ENCODE results near the gene GPR61. TPM values are rescaled to one million over a fixed set of nuclear protein-coding genes. Genes with fewer than 3 reads are reported as not detected.

Gene GPR61
- total RNA-seq, 3 donors from 2014 or later, result 0.25 TPM; not detected in 2

- intact Hi-C loops (cut with DNase I, micrococcal nuclease), result no loop called here
- peak; percentile 49 for ATAC-seq
- no peaks in the 10 kb centered on the region for H3K36me3 ChIP-seq (ENCODE audit: low read depth)
- TF ChIP-seq CTCF (IDR thresholded peaks at IDR 0.05), result no peak
- peaks cover 25% of the 10 kb centered on the region for H3K4me1 ChIP-seq (ENCODE audit: low read depth)
- no peaks in the 10 kb centered on the region for H3K9me3 ChIP-seq
- H3K4me3 ChIP-seq, result no peak overlapping the region
- no peak for DNase-seq
Measured at GRCh38 chr1:109570414-109570813, 30.7 kb downstream of the GPR61 start.

GRCh38 chr1:109573785-109574184 lies 34.1 kb downstream of the GPR61 start:
- no peaks in the 10 kb centered on the region for H3K36me3 ChIP-seq (ENCODE audit: low read depth)
- no peak for TF ChIP-seq CTCF (IDR thresholded peaks at IDR 0.05)
- peaks cover 3% of the 10 kb centered on the region for H3K4me1 ChIP-seq (ENCODE audit: low read depth)
- intact Hi-C loops (cut with DNase I, micrococcal nuclease), result no loop called here
- no peak for DNase-seq
- H3K4me3 ChIP-seq, result no peak overlapping the region
- ATAC-seq, result peak; percentile 54
- no peaks in the 10 kb centered on the region for H3K9me3 ChIP-seq

DNA sequence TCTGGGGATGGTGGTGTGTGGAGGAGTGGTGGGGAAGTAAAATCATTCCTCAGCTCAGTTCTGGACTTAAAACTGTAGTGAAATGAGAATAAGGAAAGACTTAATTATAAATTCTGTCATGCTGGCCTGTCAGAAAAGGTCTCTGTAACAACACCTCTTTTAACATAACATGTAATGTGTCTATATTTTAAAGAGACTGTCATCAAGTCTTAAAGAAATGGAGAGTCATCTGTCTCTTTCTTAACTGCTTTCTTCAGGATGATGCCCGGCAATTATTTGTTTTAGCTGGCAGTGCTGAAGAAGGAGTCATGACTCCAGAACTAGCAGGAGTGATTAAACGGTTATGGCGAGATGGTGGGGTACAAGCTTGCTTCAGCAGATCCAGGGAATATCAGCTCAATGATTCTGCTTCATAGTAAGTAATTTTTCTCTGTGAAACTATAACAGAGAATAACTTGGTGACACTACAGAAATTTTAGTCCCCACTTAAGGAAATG lies 39.3 kb downstream of the GPR61 start:
- no peak overlapping the region for H3K4me3 ChIP-seq
- H3K9me3 ChIP-seq, result no peaks in the 10 kb centered on the region
- ATAC-seq (no peak), DNase-seq (no peak)
- H3K4me1 ChIP-seq (ENCODE audit: low read depth), result no peaks in the 10 kb centered on the region
- no peak for TF ChIP-seq CTCF (IDR thresholded peaks at IDR 0.05)
- intact Hi-C loops (cut with DNase I, micrococcal nuclease), result no loop called here
- H3K36me3 ChIP-seq (ENCODE audit: low read depth), result peaks cover 6% of the 10 kb centered on the region

GRCh38 chr1:109579491-109579890 lies 39.8 kb downstream of the GPR61 start:
- peaks cover 6% of the 10 kb centered on the region for H3K36me3 ChIP-seq (ENCODE audit: low read depth)
- no peak for DNase-seq
- ATAC-seq, result no peak

DNA sequence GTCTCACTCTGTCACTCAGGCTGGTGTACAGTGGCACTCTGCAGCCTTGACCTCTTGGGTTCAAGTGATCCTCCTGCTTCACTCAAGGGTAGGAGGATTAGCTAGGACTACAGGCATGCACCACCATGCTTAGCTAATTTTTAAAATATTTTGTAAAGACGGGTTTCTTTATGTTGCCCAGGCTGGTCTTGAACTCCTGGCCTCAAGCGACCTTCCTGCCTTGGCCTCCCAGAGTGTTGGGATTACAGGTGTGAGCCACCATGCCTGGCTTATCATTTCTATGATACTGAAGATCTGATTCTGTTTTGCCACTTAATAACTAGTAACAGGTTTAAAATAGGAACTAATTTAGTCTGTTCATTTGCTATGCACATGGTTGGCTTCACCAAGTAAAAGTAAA lies 42.3 kb downstream of the GPR61 start:
- no peak for DNase-seq
- ATAC-seq, result no peak
- Histone ChIP-seq H3K4me3 (no peak overlapping the region), H3K36me3 (ENCODE audit: low read depth) (peaks cover 12% of the 10 kb centered on the region), H3K9me3 (no peaks in the 10 kb centered on the region), H3K4me1 (ENCODE audit: low read depth) (no peaks in the 10 kb centered on the region)
- intact Hi-C loops (cut with DNase I, micrococcal nuclease), result no loop called here
- no peak for TF ChIP-seq CTCF (IDR thresholded peaks at IDR 0.05)

More at GRCh38 chr1:109579491-109579890, 39.8 kb downstream of the GPR61 start:
- TF ChIP-seq CTCF (IDR thresholded peaks at IDR 0.05), result no peak
- no peak overlapping the region for H3K4me3 ChIP-seq
- intact Hi-C loops (cut with DNase I, micrococcal nuclease), result no loop called here
- H3K9me3 ChIP-seq, result no peaks in the 10 kb centered on the region
- H3K4me1 ChIP-seq (ENCODE audit: low read depth), result no peaks in the 10 kb centered on the region

GRCh38 chr1:109584766-109585165 lies 45.1 kb downstream of the GPR61 start:
- DNase-seq (no peak), ATAC-seq (no peak)
- no peak for TF ChIP-seq CTCF (IDR thresholded peaks at IDR 0.05)
- Histone ChIP-seq H3K36me3 (ENCODE audit: low read depth) (peaks cover 12% of the 10 kb centered on the region), H3K4me3 (no peak overlapping the region), H3K9me3 (no peaks in the 10 kb centered on the region), H3K4me1 (ENCODE audit: low read depth) (no peaks in the 10 kb centered on the region)
- intact Hi-C loops (cut with DNase I, micrococcal nuclease), result no loop called here

All from mucosa of descending colon (tissue), 3 donors.